HCT116 (cell line): ENCODE measurements around the gene ACOT9.

Source experiments
- CTCF ChIP-seq, 3 experiments: fragments of 200-600 bp in 1 of 3; sonication (generic) in 1 of 3; IDR thresholded peaks in 2 of 3; conservative IDR thresholded peaks in 1 of 3; 2 replicates each; pipeline ENCODE4 v1.5.1; 2012 to 2017; ENCODE audit warnings: low read depth in 2 of 3, low read length in 2 of 3, antibody characterized with exemption in 1 of 3, borderline replicate concordance in 1 of 3, control low read depth in 1 of 3, mild to moderate bottlenecking in 1 of 3, mixed read lengths in 1 of 3, mixed run types in 1 of 3, moderate library complexity in 1 of 3; ENCODE audit not compliant: insufficient read depth in 1 of 3
- EZH2 ChIP-seq: fragments of 200-600 bp; sonication (generic); IDR thresholded peaks from 2 replicates; pipeline ENCODE4 v1.6.1; 2017; ENCODE audit warnings: antibody characterized with exemption, mixed run types
- POLR2A ChIP-seq: IDR thresholded peaks from 2 replicates; pipeline ENCODE4 v1.7.0; 2011; ENCODE audit warnings: borderline replicate concordance; ENCODE audit not compliant: insufficient read depth, insufficient read length; ENCODE audit errors: extremely low read depth
- SIN3A ChIP-seq: IDR thresholded peaks from 2 replicates; pipeline ENCODE4 v1.6.1; 2012; ENCODE audit warnings: low read depth
- TF ChIP-seq, protein P1 (sequence below): IDR thresholded peaks from 2 replicates; pipeline ENCODE4 v1.6.1; 2012

DNA sequence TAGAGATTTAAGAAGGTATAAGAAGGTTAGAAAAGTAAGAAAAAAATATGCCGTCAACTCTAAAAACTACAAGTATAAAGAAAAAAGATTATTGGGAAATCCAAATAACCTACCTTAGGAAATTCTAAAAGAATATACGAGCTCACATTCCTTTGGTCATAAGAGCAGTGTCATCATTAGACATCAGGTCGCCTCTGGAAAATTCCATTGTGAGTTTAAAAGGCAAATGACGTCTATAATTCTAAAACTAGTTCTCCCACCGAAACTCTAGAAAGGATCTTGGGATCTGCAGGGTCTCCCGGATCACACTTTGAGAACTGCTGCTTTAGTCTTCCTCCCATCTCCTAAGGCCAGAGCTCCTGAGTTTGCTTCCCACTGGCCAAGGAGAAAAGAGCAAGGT lies 39.4 kb upstream of the ACOT9 start:
- TF ChIP-seq CTCF (IDR thresholded peaks at IDR 0.05 in 2 of 3, conservative IDR thresholded peaks at IDR 0.05 in 1 of 3; ENCODE audit: borderline replicate concordance in 1 of 3, insufficient read depth in 1 of 3, low read depth in 2 of 3, low read length in 2 of 3): no peak
- no peak for TF ChIP-seq SIN3A
- no peak for TF ChIP-seq EZH2
- TF ChIP-seq POLR2A: no peak
- TF ChIP-seq, protein P1, sequence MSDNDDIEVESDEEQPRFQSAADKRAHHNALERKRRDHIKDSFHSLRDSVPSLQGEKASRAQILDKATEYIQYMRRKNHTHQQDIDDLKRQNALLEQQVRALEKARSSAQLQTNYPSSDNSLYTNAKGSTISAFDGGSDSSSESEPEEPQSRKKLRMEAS: no peak
